ENCODE results near the gene RFT1.

Gene RFT1

GRCh38 chr3:53042651-53043050 lies 87.6 kb downstream of the RFT1 start:
- no peak overlapping the region for H3K4me3 ChIP-seq (ENCODE audit: insufficient read depth in 1 of 2, low read depth in 1 of 2, low read length in 2 of 2)
- no peak overlapping the region for H4K91ac ChIP-seq (ENCODE audit: low read length)
- no peaks in the 10 kb centered on the region for H3K9me3 ChIP-seq (ENCODE audit: control insufficient read depth, low read length)
- no peak for DNase-seq
- no peaks in the 10 kb centered on the region for H3K36me3 ChIP-seq (ENCODE audit: control insufficient read depth in 1 of 2, insufficient read depth in 2 of 2, low read depth in 1 of 2, low read length in 2 of 2)
- H3K4me2 ChIP-seq (ENCODE audit: low read length, poor library complexity, severe bottlenecking): no peak overlapping the region
- no peak overlapping the region for H3K23ac ChIP-seq (ENCODE audit: low read length in 2 of 2)
- WGBS: 90% methylated on average over 2 of the region's 3 CpGs
- no peak overlapping the region for H3K9ac ChIP-seq (ENCODE audit: low read length)
- H2AK5ac ChIP-seq (ENCODE audit: low read length, severe bottlenecking): no peak overlapping the region
- H4K8ac ChIP-seq (ENCODE audit: low read length): no peak overlapping the region
- peaks cover 15% of the 10 kb centered on the region for H3K4me1 ChIP-seq (ENCODE audit: control insufficient read depth, insufficient read depth, low read depth, low read length)
- H2BK120ac ChIP-seq (ENCODE audit: low read depth, low read length): no peak overlapping the region
- H3K4ac ChIP-seq (ENCODE audit: low read depth in 1 of 2, low read length in 2 of 2): no peak overlapping the region
- no peak overlapping the region for H3K27ac ChIP-seq (ENCODE audit: low read length, poor library complexity, severe bottlenecking)
- no peak overlapping the region for H3K18ac ChIP-seq (ENCODE audit: low read depth in 1 of 2, low read length in 2 of 2)
- H2BK12ac ChIP-seq (ENCODE audit: low read length in 2 of 2): no peak overlapping the region
- H2BK5ac ChIP-seq (ENCODE audit: low read depth, low read length, poor library complexity, severe bottlenecking): no peak overlapping the region
- H2BK15ac ChIP-seq (ENCODE audit: low read depth, poor library complexity, severe bottlenecking): no peak overlapping the region
- H3K79me1 ChIP-seq (replicated peaks; ENCODE audit: low read length, poor library complexity, severe bottlenecking): peaks cover 11% of the 10 kb centered on the region
- H2AFZ ChIP-seq (ENCODE audit: low read depth, low read length): no peak overlapping the region
- H3K27me3 ChIP-seq (ENCODE audit: control insufficient read depth in 1 of 2, insufficient read depth in 1 of 2, low read length in 2 of 2): peaks cover 6 to 10% of the 10 kb centered on the region in 2 experiments
- no peak overlapping the region for H3K14ac ChIP-seq (ENCODE audit: low read length in 2 of 2)

- no peak overlapping the region for H3K4ac ChIP-seq (ENCODE audit: low read depth in 1 of 2, low read length in 2 of 2)
- DNase-seq: no peak
- peaks cover 5% of the 10 kb centered on the region for H3K4me1 ChIP-seq (ENCODE audit: control insufficient read depth, insufficient read depth, low read depth, low read length)
Measured at GRCh38 chr3:53040351-53040820, 89.8 kb downstream of the RFT1 start.

GRCh38 chr3:53039376-53039752 lies 90.9 kb downstream of the RFT1 start:
- Histone ChIP-seq H4K91ac (ENCODE audit: low read length) (no peak overlapping the region), H3K4me3 (ENCODE audit: insufficient read depth in 1 of 2, low read depth in 1 of 2, low read length in 2 of 2) (no peak overlapping the region), H3K4ac (ENCODE audit: low read depth in 1 of 2, low read length in 2 of 2) (no peak overlapping the region), H2BK12ac (ENCODE audit: low read length in 2 of 2) (no peak overlapping the region), H3K79me1 (replicated peaks; ENCODE audit: low read length, poor library complexity, severe bottlenecking) (peaks cover 17% of the 10 kb centered on the region), H3K18ac (ENCODE audit: low read depth in 1 of 2, low read length in 2 of 2) (no peak overlapping the region), H3K9ac (ENCODE audit: low read length) (no peak overlapping the region), H3K23ac (ENCODE audit: low read length in 2 of 2) (no peak overlapping the region), H3K36me3 (ENCODE audit: control insufficient read depth in 1 of 2, insufficient read depth in 2 of 2, low read depth in 1 of 2, low read length in 2 of 2) (no peaks in the 10 kb centered on the region), H3K27me3 (ENCODE audit: control insufficient read depth in 1 of 2, insufficient read depth in 1 of 2, low read length in 2 of 2) (no peaks in the 10 kb centered on the region), H3K4me2 (ENCODE audit: low read length, poor library complexity, severe bottlenecking) (no peak overlapping the region), H2AK5ac (ENCODE audit: low read length, severe bottlenecking) (no peak overlapping the region), H2BK5ac (ENCODE audit: low read depth, low read length, poor library complexity, severe bottlenecking) (no peak overlapping the region), H2BK120ac (ENCODE audit: low read depth, low read length) (no peak overlapping the region), H2BK15ac (ENCODE audit: low read depth, poor library complexity, severe bottlenecking) (no peak overlapping the region), H3K14ac (ENCODE audit: low read length in 2 of 2) (no peak overlapping the region), H3K27ac (ENCODE audit: low read length, poor library complexity, severe bottlenecking) (no peak overlapping the region), H3K9me3 (ENCODE audit: control insufficient read depth, low read length) (no peaks in the 10 kb centered on the region), H3K4me1 (ENCODE audit: control insufficient read depth, insufficient read depth, low read depth, low read length) (peaks cover 1% of the 10 kb centered on the region), H4K8ac (ENCODE audit: low read length) (no peak overlapping the region), H2AFZ (ENCODE audit: low read depth, low read length) (no peak overlapping the region)
- no peak for DNase-seq
- WGBS: 40% methylated on average over 1 of the region's 2 CpGs

More at GRCh38 chr3:53040351-53040820, 89.8 kb downstream of the RFT1 start:
- Histone ChIP-seq H3K79me1 (replicated peaks; ENCODE audit: low read length, poor library complexity, severe bottlenecking) (peaks cover 17% of the 10 kb centered on the region), H3K36me3 (ENCODE audit: control insufficient read depth in 1 of 2, insufficient read depth in 2 of 2, low read depth in 1 of 2, low read length in 2 of 2) (no peaks in the 10 kb centered on the region), H2BK5ac (ENCODE audit: low read depth, low read length, poor library complexity, severe bottlenecking) (no peak overlapping the region), H3K4me3 (ENCODE audit: insufficient read depth in 1 of 2, low read depth in 1 of 2, low read length in 2 of 2) (no peak overlapping the region), H3K4me2 (ENCODE audit: low read length, poor library complexity, severe bottlenecking) (no peak overlapping the region), H2AK5ac (ENCODE audit: low read length, severe bottlenecking) (no peak overlapping the region), H3K23ac (ENCODE audit: low read length in 2 of 2) (no peak overlapping the region), H3K14ac (ENCODE audit: low read length in 2 of 2) (no peak overlapping the region), H4K91ac (ENCODE audit: low read length) (no peak overlapping the region), H3K18ac (ENCODE audit: low read depth in 1 of 2, low read length in 2 of 2) (no peak overlapping the region), H3K27me3 (ENCODE audit: control insufficient read depth in 1 of 2, insufficient read depth in 1 of 2, low read length in 2 of 2) (no peaks in the 10 kb centered on the region), H2BK15ac (ENCODE audit: low read depth, poor library complexity, severe bottlenecking) (no peak overlapping the region), H3K9me3 (ENCODE audit: control insufficient read depth, low read length) (no peaks in the 10 kb centered on the region), H3K27ac (ENCODE audit: low read length, poor library complexity, severe bottlenecking) (no peak overlapping the region), H2AFZ (ENCODE audit: low read depth, low read length) (no peak overlapping the region), H3K9ac (ENCODE audit: low read length) (no peak overlapping the region), H2BK120ac (ENCODE audit: low read depth, low read length) (no peak overlapping the region), H2BK12ac (ENCODE audit: low read length in 2 of 2) (no peak overlapping the region), H4K8ac (ENCODE audit: low read length) (no peak overlapping the region)

GRCh38 chr3:53038679-53039375 lies 91.4 kb downstream of the RFT1 start:
- H4K8ac ChIP-seq (ENCODE audit: low read length): no peak overlapping the region
- H3K4me3 ChIP-seq (ENCODE audit: insufficient read depth in 1 of 2, low read depth in 1 of 2, low read length in 2 of 2): no peak overlapping the region
- no peaks in the 10 kb centered on the region for H3K9me3 ChIP-seq (ENCODE audit: control insufficient read depth, low read length)
- DNase-seq: no peak
- H2AFZ ChIP-seq (ENCODE audit: low read depth, low read length): no peak overlapping the region
- H3K79me1 ChIP-seq (replicated peaks; ENCODE audit: low read length, poor library complexity, severe bottlenecking): peaks cover 17% of the 10 kb centered on the region
- no peak overlapping the region for H3K4me2 ChIP-seq (ENCODE audit: low read length, poor library complexity, severe bottlenecking)
- H3K27ac ChIP-seq (ENCODE audit: low read length, poor library complexity, severe bottlenecking): no peak overlapping the region
- no peak overlapping the region for H2BK120ac ChIP-seq (ENCODE audit: low read depth, low read length)
- no peaks in the 10 kb centered on the region for H3K27me3 ChIP-seq (ENCODE audit: control insufficient read depth in 1 of 2, insufficient read depth in 1 of 2, low read length in 2 of 2)
- no peak overlapping the region for H3K23ac ChIP-seq (ENCODE audit: low read length in 2 of 2)
- peaks cover 1% of the 10 kb centered on the region for H3K4me1 ChIP-seq (ENCODE audit: control insufficient read depth, insufficient read depth, low read depth, low read length)
- no peak overlapping the region for H3K18ac ChIP-seq (ENCODE audit: low read depth in 1 of 2, low read length in 2 of 2)
- H4K91ac ChIP-seq (ENCODE audit: low read length): no peak overlapping the region
- H3K36me3 ChIP-seq (ENCODE audit: control insufficient read depth in 1 of 2, insufficient read depth in 2 of 2, low read depth in 1 of 2, low read length in 2 of 2): no peaks in the 10 kb centered on the region
- no peak overlapping the region for H2BK5ac ChIP-seq (ENCODE audit: low read depth, low read length, poor library complexity, severe bottlenecking)
- H3K4ac ChIP-seq (ENCODE audit: low read depth in 1 of 2, low read length in 2 of 2): no peak overlapping the region
- no peak overlapping the region for H3K14ac ChIP-seq (ENCODE audit: low read length in 2 of 2)
- no peak overlapping the region for H2BK12ac ChIP-seq (ENCODE audit: low read length in 2 of 2)
- WGBS: 89% methylated on average over 4 of the region's 5 CpGs
- no peak overlapping the region for H2AK5ac ChIP-seq (ENCODE audit: low read length, severe bottlenecking)
- H2BK15ac ChIP-seq (ENCODE audit: low read depth, poor library complexity, severe bottlenecking): no peak overlapping the region
- H3K9ac ChIP-seq (ENCODE audit: low read length): no peak overlapping the region

Measured in mesenchymal stem cell (in vitro differentiated cells and primary cell).